Measurements from ENCODE around the gene POLR1A. TPM values are rescaled to one million over a fixed set of nuclear protein-coding genes. Genes with fewer than 3 reads are reported as not detected.

The POLR1A gene
- total and polyA plus RNA-seq, 4 donors = 3.2 to 12.3 (median 6.1) TPM

DNA sequence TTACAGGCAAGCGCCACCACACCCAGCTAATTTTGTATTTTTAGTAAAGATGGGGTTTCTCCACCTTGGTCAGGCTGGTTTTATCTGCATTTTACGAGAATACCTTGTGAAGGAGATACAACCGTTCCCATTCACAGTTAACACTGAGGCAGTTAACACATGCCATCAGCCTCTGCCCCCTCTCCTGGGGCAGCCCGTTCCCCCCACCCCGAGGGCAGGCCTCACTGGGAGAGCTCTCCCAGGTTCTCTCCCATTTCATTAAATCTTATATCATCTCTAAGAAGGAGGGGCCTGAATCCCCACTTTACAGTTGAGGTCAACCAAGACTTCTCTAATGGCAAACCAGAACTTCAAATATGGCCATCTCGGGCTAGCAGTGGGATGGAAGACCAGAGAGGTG is 121.9 kb downstream of the POLR1A start:
- no peaks in the 10 kb centered on the region for H3K9me3 ChIP-seq (ENCODE audit: control insufficient read depth in 4 of 4, low read length in 3 of 4)
- no peak overlapping the region for H3K9ac ChIP-seq (ENCODE audit: low read depth in 1 of 2, low read length in 2 of 2)
- peak; percentile 6 for DNase-seq (ENCODE audit: low spot score)
- H3K27ac ChIP-seq (ENCODE audit: low read depth in 1 of 2, low read length in 2 of 2) = no peak overlapping the region
- peaks cover 0 to 4% (median 4%) of the 10 kb centered on the region in 4 donors for H3K4me1 ChIP-seq (ENCODE audit: control insufficient read depth in 4 of 4, insufficient read depth in 4 of 4, low read length in 3 of 4)
- TF ChIP-seq CTCF (IDR thresholded peaks at IDR 0.05; ENCODE audit: low read depth, low read length, missing input control) (no peak), EGR1 (IDR thresholded peaks at IDR 0.05; ENCODE audit: low read depth in 2 of 2) (no peak), RAD21 (IDR thresholded peaks at IDR 0.05) (no peak), HNF4G (IDR thresholded peaks at IDR 0.05) (no peak), ZBTB33 (IDR thresholded peaks at IDR 0.05) (no peak), GABPA (IDR thresholded peaks at IDR 0.05 in 1 of 2, conservative IDR thresholded peaks at IDR 0.05 in 1 of 2) (no peak), SP1 (IDR thresholded peaks at IDR 0.05) (no peak), YY1 (IDR thresholded peaks at IDR 0.05) (no peak), HNF4A (conservative IDR thresholded peaks at IDR 0.05) (no peak), JUND (IDR thresholded peaks at IDR 0.05) (no peak), ATF3 (IDR thresholded peaks at IDR 0.05) (no peak), TAF1 (conservative IDR thresholded peaks at IDR 0.05) (no peak), FOXA1 (IDR thresholded peaks at IDR 0.05) (no peak), NR2F2 (IDR thresholded peaks at IDR 0.05) (no peak), FOXA2 (IDR thresholded peaks at IDR 0.05) (no peak)
- H3K36me3 ChIP-seq (ENCODE audit: control insufficient read depth in 4 of 4, insufficient read depth in 3 of 4, low read depth in 1 of 4, low read length in 3 of 4) = no peaks in the 10 kb centered on the region
- WGBS = 92% methylated on average over 6 of the region's 6 CpGs
- H3K27me3 ChIP-seq (ENCODE audit: control insufficient read depth in 4 of 4, insufficient read depth in 4 of 4, low read length in 3 of 4) = no peaks in the 10 kb centered on the region
- H3K4me3 ChIP-seq (ENCODE audit: low read depth in 1 of 3, low read length in 3 of 3) = no peak overlapping the region

GRCh38 chr2:85981579-85982247 is 124.0 kb downstream of the POLR1A start:
- Histone ChIP-seq H3K4me3 (ENCODE audit: low read depth in 1 of 3, low read length in 3 of 3) (no peak overlapping the region), H3K4me1 (ENCODE audit: control insufficient read depth in 4 of 4, insufficient read depth in 4 of 4, low read length in 3 of 4) (peaks cover 0 to 12% (median 11%) of the 10 kb centered on the region in 4 donors), H3K27ac (ENCODE audit: low read depth in 1 of 2, low read length in 2 of 2) (no peak overlapping the region), H3K9me3 (ENCODE audit: control insufficient read depth in 4 of 4, low read length in 3 of 4) (no peaks in the 10 kb centered on the region), H3K27me3 (ENCODE audit: control insufficient read depth in 4 of 4, insufficient read depth in 4 of 4, low read length in 3 of 4) (no peaks in the 10 kb centered on the region), H3K36me3 (ENCODE audit: control insufficient read depth in 4 of 4, insufficient read depth in 3 of 4, low read depth in 1 of 4, low read length in 3 of 4) (no peaks in the 10 kb centered on the region), H3K9ac (ENCODE audit: low read depth in 1 of 2, low read length in 2 of 2) (no peak overlapping the region)
- peak; percentile 12 for DNase-seq (ENCODE audit: low spot score)
- 86% methylated on average over 12 of the region's 12 CpGs for WGBS
- no peak for TF ChIP-seq GABPA (IDR thresholded peaks at IDR 0.05 in 1 of 2, conservative IDR thresholded peaks at IDR 0.05 in 1 of 2)
- no peak for TF ChIP-seq HNF4A (conservative IDR thresholded peaks at IDR 0.05)
- no peak for TF ChIP-seq EGR1 (IDR thresholded peaks at IDR 0.05; ENCODE audit: low read depth in 2 of 2)
- TF ChIP-seq NR2F2 (IDR thresholded peaks at IDR 0.05) = no peak
- TF ChIP-seq CTCF (IDR thresholded peaks at IDR 0.05; ENCODE audit: low read depth, low read length, missing input control) = no peak
- TF ChIP-seq REST (IDR thresholded peaks at IDR 0.05) = no peak
- no peak for TF ChIP-seq TAF1 (conservative IDR thresholded peaks at IDR 0.05)
- no peak for TF ChIP-seq YY1 (IDR thresholded peaks at IDR 0.05)
